H1 (cell line): Measurements from ENCODE around the gene TBC1D22A. TPM values are rescaled to one million over a fixed set of nuclear protein-coding genes. Genes with fewer than 3 reads are reported as not detected.

ENCODE experiments used
- CTCF ChIA-PET: fragments of 300-600 bp; sonication (Branson Sonifier 250); formaldehyde crosslinking; loops from one replicate; lab custom pipeline; 2021; ENCODE audit not compliant: partially characterized antibody; lab: Charles Lee
- POLR2A ChIA-PET: fragments of 300-600 bp; sonication (Branson Sonifier 250); formaldehyde crosslinking; loops from one replicate; lab custom pipeline; 2021; ENCODE audit warnings: inconsistent platforms; ENCODE audit not compliant: partially characterized antibody; lab: Charles Lee
- DNase-seq, 2 experiments: peaks; one replicate each; pipeline versions ENCODE4 v3.0.0 to v3.0.0-alpha.2; 2010 to 2022; ENCODE audit warnings: low spot score in 2 of 2, low read depth in 1 of 2, mixed read lengths in 1 of 2
- FAIRE-seq: peaks from 2 replicates; lab custom pipeline; 2011; peaks lifted over from hg19 to GRCh38; lab: Jason Lieb, UNC
- H2AFZ ChIP-seq: 2 replicates; pipeline ENCODE4 v1.8.1; 2012; ENCODE audit warnings: low read length, inconsistent platforms
- H2AK5ac ChIP-seq: 2 replicates; pipeline ENCODE4 v1.6.1; 2013; ENCODE audit warnings: low read depth, low read length
- H2BK120ac ChIP-seq: replicated peaks from 2 replicates; pipeline ENCODE3; 2013; ENCODE audit warnings: low read depth, low read length, inconsistent platforms
- H2BK12ac ChIP-seq: 2 replicates; pipeline ENCODE4 v1.6.1; 2013; ENCODE audit warnings: low read depth, low read length
- H2BK15ac ChIP-seq: 2 replicates; pipeline ENCODE4 v1.6.1; 2013; ENCODE audit warnings: low read length
- H2BK20ac ChIP-seq: 2 replicates; pipeline ENCODE4 v1.6.1; 2013; ENCODE audit warnings: low read length
- H2BK5ac ChIP-seq: 2 replicates; pipeline ENCODE4 v1.6.1; 2013; ENCODE audit warnings: low read depth, low read length
- H3K14ac ChIP-seq: 2 replicates; pipeline ENCODE4 v1.6.1; 2013; ENCODE audit warnings: inconsistent platforms; ENCODE audit not compliant: insufficient read length
- H3K18ac ChIP-seq: 2 replicates; pipeline ENCODE4 v1.6.1; 2013; ENCODE audit warnings: low read length; ENCODE audit errors: extremely low read depth
- H3K23ac ChIP-seq: 2 replicates; pipeline ENCODE4 v1.6.1; 2013; ENCODE audit warnings: inconsistent platforms; ENCODE audit not compliant: insufficient read length
- H3K23me2 ChIP-seq: 2 replicates; pipeline ENCODE4 v1.6.1; 2013; ENCODE audit warnings: low read depth, low read length
- H3K27ac ChIP-seq: 2 replicates; pipeline ENCODE4 v1.6.1; 2011; ENCODE audit warnings: low read depth, low read length, inconsistent platforms
- H3K27me3 ChIP-seq, 4 experiments: replicated peaks in 1 of 4; 1 replicate in 1 of 4; 2 replicates in 3 of 4; pipeline versions ENCODE4 v1.6.1 to v1.8.1; 2011 to 2013; ENCODE audit warnings: low read length in 3 of 4, mild to moderate bottlenecking in 3 of 4, inconsistent platforms in 2 of 4, mixed read lengths in 2 of 4, moderate library complexity in 1 of 4; ENCODE audit not compliant: control insufficient read depth in 3 of 4, insufficient read depth in 3 of 4; ENCODE audit errors: extremely low read depth in 1 of 4
- H3K36me3 ChIP-seq, 4 experiments: 2 replicates each; pipeline versions ENCODE4 v1.6.1 to v1.8.1; 2011 to 2013; ENCODE audit warnings: mild to moderate bottlenecking in 4 of 4, low read length in 3 of 4, moderate library complexity in 2 of 4, control low read depth in 1 of 4, inconsistent platforms in 1 of 4; ENCODE audit not compliant: insufficient read depth in 4 of 4, control insufficient read depth in 2 of 4
- H3K4ac ChIP-seq: replicated peaks from 2 replicates; pipeline ENCODE3; 2013; ENCODE audit warnings: low read length, low read depth, mixed read lengths, inconsistent platforms; ENCODE audit not compliant: insufficient read length
- H3K4me1 ChIP-seq, 4 experiments: replicated peaks in 1 of 4; 1 replicate in 1 of 4; 2 replicates in 3 of 4; pipeline versions ENCODE4 v1.6.1 to v1.8.1; 2011 to 2013; ENCODE audit warnings: low read length in 3 of 4, inconsistent platforms in 2 of 4, mixed read lengths in 1 of 4; ENCODE audit not compliant: insufficient read depth in 4 of 4, control insufficient read depth in 3 of 4
- H3K4me2 ChIP-seq, 2 experiments: 2 replicates each; pipeline versions ENCODE4 v1.6.1 to v1.8.1; 2011 to 2013; ENCODE audit warnings: low read depth in 2 of 2, low read length in 2 of 2, control low read depth in 1 of 2, inconsistent platforms in 1 of 2, mild to moderate bottlenecking in 1 of 2; ENCODE audit not compliant: insufficient read depth in 1 of 2
- H3K4me3 ChIP-seq, 4 experiments: fragments of 200-600, 300-600 bp in 1 of 4; sonication (generic), shearing (Covaris generic), sonication (Bioruptor Twin) in 1 of 4; 2 replicates each; pipeline versions ENCODE4 v1.5.1 to v1.8.1; 2011 to 2016; ENCODE audit warnings: low read length in 4 of 4, low read depth in 3 of 4, control low read depth in 2 of 4, inconsistent platforms in 2 of 4, mild to moderate bottlenecking in 2 of 4, mixed read lengths in 1 of 4, moderate library complexity in 1 of 4; ENCODE audit not compliant: insufficient read depth in 2 of 4; ENCODE audit errors: extremely low read depth in 1 of 4
- H3K56ac ChIP-seq: replicated peaks from 2 replicates; pipeline ENCODE3; 2013; ENCODE audit warnings: low read depth, mild to moderate bottlenecking, mixed read lengths, low read length, inconsistent platforms; ENCODE audit not compliant: insufficient read length
- H3K79me1 ChIP-seq: 2 replicates; pipeline ENCODE4 v1.6.1; 2013; ENCODE audit warnings: low read depth, low read length, control low read depth
- H3K79me2 ChIP-seq, 2 experiments: 2 replicates each; pipeline versions ENCODE4 v1.6.1 to v1.8.1; 2012 to 2013; ENCODE audit warnings: low read length in 2 of 2, mild to moderate bottlenecking in 2 of 2, inconsistent platforms in 1 of 2; ENCODE audit not compliant: insufficient read depth in 2 of 2, control insufficient read depth in 1 of 2
- H3K9ac ChIP-seq, 4 experiments: replicated peaks in 1 of 4; 1 replicate in 1 of 4; 2 replicates in 3 of 4; pipeline versions ENCODE4 v1.6.1 to v1.8.1; 2011 to 2013; ENCODE audit warnings: low read depth in 3 of 4, low read length in 3 of 4, control low read depth in 2 of 4, mild to moderate bottlenecking in 2 of 4, moderate library complexity in 2 of 4, inconsistent platforms in 1 of 4; ENCODE audit errors: extremely low read depth in 1 of 4
- H3K9me3 ChIP-seq, 2 experiments: 2 replicates each; pipeline versions ENCODE4 v1.6.1 to v1.8.1; 2012 to 2013; ENCODE audit warnings: mild to moderate bottlenecking in 2 of 2, moderate library complexity in 2 of 2, control low read depth in 1 of 2, inconsistent platforms in 1 of 2, low read depth in 1 of 2, low read length in 1 of 2, mixed read lengths in 1 of 2; ENCODE audit not compliant: insufficient read depth in 2 of 2
- H4K20me1 ChIP-seq, 2 experiments: replicated peaks in 1 of 2; 2 replicates each; pipeline versions ENCODE3 to v1.8.1; 2011 to 2013; ENCODE audit warnings: inconsistent platforms in 2 of 2, low read length in 2 of 2, mild to moderate bottlenecking in 1 of 2; ENCODE audit not compliant: insufficient read depth in 2 of 2, control insufficient read depth in 1 of 2
- H4K5ac ChIP-seq: 2 replicates; pipeline ENCODE4 v1.6.1; 2013; ENCODE audit warnings: low read length, low read depth, mixed read lengths, inconsistent platforms; ENCODE audit not compliant: insufficient read length
- H4K8ac ChIP-seq: 2 replicates; pipeline ENCODE4 v1.8.0; 2013; ENCODE audit warnings: mild to moderate bottlenecking, moderate library complexity, low read length, inconsistent platforms; ENCODE audit not compliant: insufficient read depth; ENCODE audit errors: extremely low read depth
- H4K91ac ChIP-seq: replicated peaks from 2 replicates; pipeline ENCODE3; 2013; ENCODE audit warnings: low read length, mixed read lengths, inconsistent platforms; ENCODE audit not compliant: insufficient read length
- ASH2L ChIP-seq: fragments of 200-600, 300-600 bp; sonication (generic); IDR thresholded peaks from one replicate; pipeline ENCODE4 v1.7.1; 2017; ENCODE audit warnings: low read length
- BCL11A ChIP-seq, 2 experiments: IDR thresholded peaks; one replicate each; pipeline ENCODE4 v1.6.1; 2011; ENCODE audit warnings: low read depth in 2 of 2, low read length in 2 of 2, mild to moderate bottlenecking in 2 of 2
- BRCA1 ChIP-seq: IDR thresholded peaks from 2 replicates; pipeline ENCODE4 v1.6.1; 2012; ENCODE audit warnings: low read depth, low read length, improper control_type of control experiment
- CHD2 ChIP-seq: IDR thresholded peaks from 2 replicates; pipeline ENCODE4 v1.6.1; 2012; ENCODE audit warnings: low read length, improper control_type of control experiment
- EZH2 ChIP-seq: fragments of 200-600 bp; sonication (generic); IDR thresholded peaks from 2 replicates; pipeline ENCODE4 v1.7.1; 2012; ENCODE audit warnings: low read depth, mild to moderate bottlenecking, moderate library complexity, low read length, inconsistent platforms; ENCODE audit not compliant: severe bottlenecking
- GABPA ChIP-seq: IDR thresholded peaks from 2 replicates; pipeline ENCODE4 v1.6.1; 2011; ENCODE audit warnings: mild to moderate bottlenecking, low read length, moderate library complexity, borderline replicate concordance; ENCODE audit not compliant: insufficient read depth
- JUN ChIP-seq: IDR thresholded peaks from 2 replicates; pipeline ENCODE4 v1.6.1; 2011; ENCODE audit warnings: low read depth, mild to moderate bottlenecking, improper control_type of control experiment, low read length
- KDM5A ChIP-seq: fragments of 200-600 bp; IDR thresholded peaks from 2 replicates; pipeline ENCODE4 v1.7.1; 2012; ENCODE audit warnings: mild to moderate bottlenecking, low read length, inconsistent platforms, mixed read lengths
- NANOG ChIP-seq: IDR thresholded peaks from 2 replicates; pipeline ENCODE4 v1.6.1; 2011; ENCODE audit warnings: low read length, low read depth, mild to moderate bottlenecking, inconsistent platforms; ENCODE audit not compliant: insufficient read depth, poor library complexity, severe bottlenecking
- POLR2A ChIP-seq, 2 experiments: IDR thresholded peaks; 1 replicate in 1 of 2; 2 replicates in 1 of 2; pipeline ENCODE4 v1.6.1; 2011; ENCODE audit warnings: low read depth in 2 of 2, low read length in 2 of 2, mild to moderate bottlenecking in 2 of 2; ENCODE audit errors: control extremely low read depth in 1 of 2
- SAP30 ChIP-seq: fragments of 300-600 bp; sonication (generic); IDR thresholded peaks from 2 replicates; pipeline ENCODE4 v1.7.1; 2012; ENCODE audit warnings: low read length, moderate library complexity, mild to moderate bottlenecking, inconsistent platforms; ENCODE audit not compliant: insufficient read depth, insufficient replicate concordance
- SP1 ChIP-seq: IDR thresholded peaks from 2 replicates; pipeline ENCODE4 v1.6.1; 2011; ENCODE audit warnings: low read depth, low read length
- SP4 ChIP-seq: IDR thresholded peaks from 2 replicates; pipeline ENCODE4 v1.6.1; 2012; ENCODE audit warnings: low read length, inconsistent platforms
- TBP ChIP-seq: IDR thresholded peaks from 2 replicates; pipeline ENCODE4 v1.6.1; 2011; ENCODE audit warnings: low read depth, low read length, improper control_type of control experiment
- USF2 ChIP-seq: IDR thresholded peaks from 2 replicates; pipeline ENCODE4 v1.6.1; 2011; ENCODE audit warnings: low read length, improper control_type of control experiment
- WGBS, 2 experiments: shearing (Covaris generic) in 1 of 2; methylation state at CpG; one replicate each; pipeline versions ENCODE4 v1.1.6 to v1.1.7; 2013 to 2015; ENCODE audit warnings: low lambda C conversion rate in 2 of 2, mixed read lengths in 2 of 2, inconsistent platforms in 1 of 2, low coverage in 1 of 2, missing lambda C conversion rate in 1 of 2; ENCODE audit not compliant: insufficient replicate concordance in 2 of 2, insufficient coverage in 1 of 2, insufficient read length in 1 of 2; ENCODE audit errors: extremely low coverage in 1 of 2, missing lambda C conversion rate in 1 of 2; 5-methylcytosine and 5-hydroxymethylcytosine counted together
- polyA plus RNA-seq, 7 experiments: library from polyadenylated mRNA; depleted of rRNA in 3 of 7; stranded (reverse) in 5 of 7; unstranded in 2 of 7; fragments of >200 nt in 5 of 7; fragments of 200-250 nt in 2 of 7; gene quantifications; 1 replicate in 5 of 7; 2 replicates in 1 of 7; 4 replicates in 1 of 7; pipeline versions ENCODE4 v1.2.1 to v1.2.3, GENCODE V29; 2011 to 2013; ENCODE audit warnings: missing spikeins in 2 of 7, mixed read lengths in 2 of 7
- total RNA-seq: library from RNA; stranded (reverse); fragmentation: NEBNext Ultra II Directional; extraction: Animal tissue kit (Norgen Biotek cat#: 25700); gene quantifications from 2 replicates; pipeline ENCODE4 v1.2.1, GENCODE V29; 2021

Gene TBC1D22A
- total and polyA plus RNA-seq, 2 of the 8 experiments (the other 6 are each of a cell fraction or from before 2014, with no cell fraction given), result 11.9 to 18.4 TPM

GRCh38 chr22:46714550-46714949 is 47.9 kb upstream of the TBC1D22A start:
- H3K4me3 ChIP-seq, result no peak overlapping the region
- H2BK15ac ChIP-seq, result no peak overlapping the region
- CTCF ChIA-PET, result no interaction called here
- WGBS, 2 experiments, result 94% methylated on average over 4 of the region's 4 CpGs; no CpG with 5 or more reads in 1 of the 2 experiments
- no peaks in the 10 kb centered on the region for H3K9me3 ChIP-seq
- H2BK120ac ChIP-seq, result no peak overlapping the region
- H2BK20ac ChIP-seq, result no peak overlapping the region
- no peak overlapping the region for H2BK5ac ChIP-seq
- no peak overlapping the region for H2AFZ ChIP-seq
- no peaks in the 10 kb centered on the region for H3K27me3 ChIP-seq
- no peak overlapping the region for H3K4ac ChIP-seq
- POLR2A ChIA-PET, result no interaction called here
- no peak overlapping the region for H3K18ac ChIP-seq
- H2AK5ac ChIP-seq, result no peak overlapping the region
- no peak overlapping the region for H4K8ac ChIP-seq
- no peak for DNase-seq
- H3K79me1 ChIP-seq, result no peaks in the 10 kb centered on the region
- H4K91ac ChIP-seq, result no peak overlapping the region
- H3K79me2 ChIP-seq, result no peaks in the 10 kb centered on the region; a peak in 1 of 4 replicates
- no peaks in the 10 kb centered on the region for H3K4me1 ChIP-seq
- no peak overlapping the region for H3K56ac ChIP-seq
- H4K5ac ChIP-seq, result no peak overlapping the region
- H3K14ac ChIP-seq, result no peak overlapping the region
- peaks cover under 1 to 41% (median 12%) of the 10 kb centered on the region in 4 experiments; a peak in 6 of 8 replicates for H3K36me3 ChIP-seq
- FAIRE-seq, result no peak
- no peak overlapping the region for H3K9ac ChIP-seq
- H3K27ac ChIP-seq, result no peak overlapping the region
- no peak overlapping the region for H2BK12ac ChIP-seq
- no peak overlapping the region for H3K4me2 ChIP-seq
- peaks cover 2 to 3% of the 10 kb centered on the region in 2 experiments for H4K20me1 ChIP-seq
- no peaks in the 10 kb centered on the region for H3K23me2 ChIP-seq
- no peak overlapping the region for H3K23ac ChIP-seq
- TF ChIP-seq KDM5A (no peak), BCL11A (IDR thresholded peaks at IDR 0.05; ENCODE audit: low read depth in 2 of 2, low read length in 2 of 2) (no peak), SP1 (no peak), GABPA (no peak), BRCA1 (no peak), ASH2L (no peak), EZH2 (no peak), USF2 (no peak), SAP30 (no peak), NANOG (no peak), POLR2A (IDR thresholded peaks at IDR 0.05; ENCODE audit: control extremely low read depth in 1 of 2, low read depth in 2 of 2, low read length in 2 of 2) (no peak), JUN (no peak), SP4 (no peak), CHD2 (no peak), TBP (no peak)
